H9 (cell line): ENCODE measurements around the gene DDX24. TPM values are rescaled to one million over a fixed set of nuclear protein-coding genes. Genes with fewer than 3 reads are reported as not detected.

Experiments used
- DNase-seq: peaks from one replicate; pipeline ENCODE4 v3.0.0-alpha.2; 2017
- H2AFZ ChIP-seq: one replicate; pipeline ENCODE4 v1.6.1; 2013; ENCODE audit warnings: mild to moderate bottlenecking, low read length, control low read depth, moderate library complexity
- H2AK5ac ChIP-seq: 2 replicates; pipeline ENCODE4 v1.6.1; 2013; ENCODE audit warnings: low read length, control low read depth, mixed read lengths; ENCODE audit not compliant: insufficient read length
- H2BK120ac ChIP-seq: one replicate; pipeline ENCODE4 v1.6.1; 2013; ENCODE audit warnings: low read depth, mild to moderate bottlenecking, low read length, control low read depth, inconsistent platforms; ENCODE audit not compliant: poor library complexity, severe bottlenecking
- H2BK12ac ChIP-seq: 2 replicates; pipeline ENCODE4 v1.6.1; 2013; ENCODE audit warnings: low read length, control low read depth, mixed read lengths, low read depth; ENCODE audit not compliant: insufficient read length
- H2BK15ac ChIP-seq: 2 replicates; pipeline ENCODE4 v1.6.1; 2013; ENCODE audit warnings: low read depth, low read length, control low read depth
- H2BK20ac ChIP-seq: one replicate; pipeline ENCODE4 v1.6.1; 2013; ENCODE audit warnings: low read depth, mild to moderate bottlenecking, low read length, control low read depth, inconsistent platforms; ENCODE audit not compliant: poor library complexity, severe bottlenecking
- H2BK5ac ChIP-seq: 2 replicates; pipeline ENCODE4 v1.6.1; 2013; ENCODE audit warnings: low read length, control low read depth, mixed read lengths; ENCODE audit not compliant: insufficient read length
- H3K14ac ChIP-seq: 2 replicates; pipeline ENCODE4 v1.6.1; 2013; ENCODE audit warnings: low read length, control low read depth; ENCODE audit not compliant: insufficient read depth
- H3K18ac ChIP-seq: 2 replicates; pipeline ENCODE4 v1.6.1; 2013; ENCODE audit warnings: low read depth, mild to moderate bottlenecking, mixed read lengths, low read length, control low read depth; ENCODE audit not compliant: insufficient read length
- H3K23ac ChIP-seq: 2 replicates; pipeline ENCODE4 v1.6.1; 2013; ENCODE audit warnings: low read length, control low read depth, mixed read lengths, low read depth; ENCODE audit not compliant: insufficient read length
- H3K23me2 ChIP-seq: 2 replicates; pipeline ENCODE4 v1.6.1; 2013; ENCODE audit warnings: low read depth, mild to moderate bottlenecking, mixed read lengths, low read length, control low read depth; ENCODE audit not compliant: insufficient read length, poor library complexity, severe bottlenecking
- H3K27ac ChIP-seq: 2 replicates; pipeline ENCODE4 v1.5.1; 2013; ENCODE audit warnings: low read length, control low read depth, mixed read lengths, low read depth; ENCODE audit not compliant: insufficient read length
- H3K27me3 ChIP-seq: 2 replicates; pipeline ENCODE4 v1.6.1; 2013; ENCODE audit warnings: low read length, control low read depth, inconsistent platforms; ENCODE audit not compliant: insufficient read depth
- H3K4ac ChIP-seq: 2 replicates; pipeline ENCODE4 v1.6.1; 2013; ENCODE audit warnings: low read depth, mild to moderate bottlenecking, control low read depth, inconsistent platforms, low read length, moderate library complexity
- H3K4me1 ChIP-seq: 2 replicates; pipeline ENCODE4 v1.6.1; 2013; ENCODE audit warnings: low read length, control low read depth, inconsistent platforms; ENCODE audit not compliant: insufficient read depth
- H3K4me2 ChIP-seq: 2 replicates; pipeline ENCODE4 v1.6.1; 2013; ENCODE audit warnings: low read length, control low read depth, mixed read lengths; ENCODE audit not compliant: insufficient read length, insufficient read depth
- H3K56ac ChIP-seq: 2 replicates; pipeline ENCODE4 v1.6.1; 2013; ENCODE audit warnings: low read depth, mild to moderate bottlenecking, mixed read lengths, low read length, control low read depth; ENCODE audit not compliant: insufficient read length
- H3K79me1 ChIP-seq: 2 replicates; pipeline ENCODE4 v1.6.1; 2013; ENCODE audit warnings: low read depth, mild to moderate bottlenecking, moderate library complexity, low read length, control low read depth, inconsistent platforms; ENCODE audit not compliant: insufficient read depth, poor library complexity, severe bottlenecking
- H3K79me2 ChIP-seq: 2 replicates; pipeline ENCODE4 v1.6.1; 2013; ENCODE audit warnings: low read length, control low read depth, inconsistent platforms; ENCODE audit not compliant: insufficient read depth
- H3K9ac ChIP-seq: 2 replicates; pipeline ENCODE4 v1.6.1; 2013; ENCODE audit warnings: low read length, control low read depth, mixed read lengths; ENCODE audit not compliant: insufficient read length; ENCODE audit errors: extremely low read depth
- H3K9me3 ChIP-seq: one replicate; pipeline ENCODE4 v1.6.1; 2013; ENCODE audit warnings: low read depth, low read length, inconsistent platforms; ENCODE audit not compliant: control insufficient read depth
- H3T11ph ChIP-seq: one replicate; pipeline ENCODE4 v1.6.1; 2013; ENCODE audit warnings: mild to moderate bottlenecking, low read length, control low read depth, inconsistent platforms
- H4K20me1 ChIP-seq: one replicate; pipeline ENCODE4 v1.6.1; 2013; ENCODE audit not compliant: control insufficient read depth, insufficient read length, insufficient read depth
- H4K5ac ChIP-seq: 2 replicates; pipeline ENCODE4 v1.6.1; 2013; ENCODE audit warnings: low read depth, mild to moderate bottlenecking, mixed read lengths, low read length, control low read depth; ENCODE audit not compliant: insufficient read length
- H4K8ac ChIP-seq: replicated peaks from 2 replicates; pipeline ENCODE4 v1.6.1; 2013; ENCODE audit warnings: low read length, control low read depth, mixed read lengths, low read depth; ENCODE audit not compliant: insufficient read length
- H4K91ac ChIP-seq: 2 replicates; pipeline ENCODE4 v1.6.1; 2013; ENCODE audit warnings: low read depth, mild to moderate bottlenecking, moderate library complexity, mixed read lengths, low read length, control low read depth; ENCODE audit not compliant: insufficient read length
- H3K27ac Mint-ChIP-seq, 3 experiments: 2 replicates in 2 of 3; 3 replicates in 1 of 3; pipeline ENCODE4 v1.8.0; 2020 to 2021; ENCODE audit warnings: mixed read lengths in 3 of 3, mild to moderate bottlenecking in 1 of 3, moderate library complexity in 1 of 3
- H3K27me3 Mint-ChIP-seq: 2 replicates; pipeline ENCODE4 v1.8.0; 2021; ENCODE audit warnings: low read depth, mild to moderate bottlenecking, moderate library complexity, mixed read lengths
- H3K36me3 Mint-ChIP-seq, 3 experiments: 2 replicates in 2 of 3; 3 replicates in 1 of 3; pipeline ENCODE4 v1.8.0; 2020 to 2021; ENCODE audit warnings: low read depth in 3 of 3, mixed read lengths in 3 of 3; ENCODE audit not compliant: insufficient read depth in 1 of 3
- H3K4me1 Mint-ChIP-seq, 2 experiments: 2 replicates each; pipeline ENCODE4 v1.8.0; 2020; ENCODE audit warnings: mixed read lengths in 2 of 2
- H3K4me3 Mint-ChIP-seq, 2 experiments: 2 replicates in 1 of 2; 3 replicates in 1 of 2; pipeline ENCODE4 v1.8.0; 2020 to 2021; ENCODE audit warnings: mild to moderate bottlenecking in 2 of 2, mixed read lengths in 2 of 2, moderate library complexity in 1 of 2
- H3K9me3 Mint-ChIP-seq, 2 experiments: 2 replicates in 1 of 2; 3 replicates in 1 of 2; pipeline ENCODE4 v1.8.0; 2020; ENCODE audit warnings: mild to moderate bottlenecking in 2 of 2, mixed read lengths in 2 of 2, moderate library complexity in 1 of 2
- WGBS: extraction: QIAGEN DNeasy Blood & Tissue Kit; methylation state at CpG from one replicate; pipeline ENCODE4 v1.1.7; 2013; ENCODE audit warnings: missing lambda C conversion rate, low lambda C conversion rate, mixed read lengths; ENCODE audit not compliant: insufficient read length; ENCODE audit errors: extremely low coverage; 5-methylcytosine and 5-hydroxymethylcytosine counted together
- total RNA-seq: library from RNA; stranded (reverse); gene quantifications from 2 replicates; pipeline ENCODE4 v1.2.1, GENCODE V29; 2021
- TF ChIP-seq, protein P1 (sequence below): fragments of 200-600 bp; sonication (generic); conservative IDR thresholded peaks from 3 replicates; pipeline ENCODE4 v1.8.0; 2021; ENCODE audit warnings: antibody characterized with exemption, mild to moderate bottlenecking

Gene DDX24
- total RNA-seq, 1 experiment from 2014 or later: 172 TPM

DNA sequence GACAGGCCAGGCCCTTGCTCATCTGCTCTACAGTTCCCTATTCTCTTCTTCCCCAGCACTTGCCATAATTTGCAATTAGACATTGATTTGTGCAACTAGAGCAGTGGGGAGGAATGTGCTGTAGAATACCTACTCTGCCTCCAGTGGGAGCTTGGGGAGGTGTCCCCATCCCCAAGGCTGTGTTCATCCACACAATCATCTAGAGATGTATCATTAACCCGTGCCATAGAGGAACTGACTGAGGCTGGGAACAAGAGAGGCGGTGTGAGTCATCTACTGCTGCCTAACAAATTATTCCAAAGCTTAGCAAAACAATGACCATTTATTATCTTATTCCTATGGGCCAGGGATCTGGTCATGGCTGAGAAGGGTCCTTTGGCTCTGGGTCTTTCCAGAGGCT is 60.0 kb downstream of the DDX24 start:
- no peak overlapping the region for H2BK12ac ChIP-seq
- H3K18ac ChIP-seq: no peak overlapping the region
- H3K56ac ChIP-seq: no peak overlapping the region
- H3K79me2 ChIP-seq: no peaks in the 10 kb centered on the region
- no peak overlapping the region for H3K27ac ChIP-seq
- no peak overlapping the region for H2BK120ac ChIP-seq
- Mint-ChIP-seq H3K9me3 (no peaks in the 10 kb centered on the region; a peak in 1 of 5 replicates), H3K4me3 (no peak overlapping the region; a peak in 1 of 5 replicates), H3K4me1 (peaks cover 25 to 50% of the 10 kb centered on the region in 2 experiments), H3K27me3 (peaks cover 12% of the 10 kb centered on the region), H3K36me3 (no peaks in the 10 kb centered on the region), H3K27ac (no peak overlapping the region)
- H4K5ac ChIP-seq: no peak overlapping the region
- H3K14ac ChIP-seq: no peak overlapping the region
- H3K4ac ChIP-seq: no peak overlapping the region
- H3K9ac ChIP-seq: no peak overlapping the region
- no peak overlapping the region for H3T11ph ChIP-seq
- H2BK5ac ChIP-seq: no peak overlapping the region
- no peaks in the 10 kb centered on the region for H3K23me2 ChIP-seq
- WGBS: no CpG with 5 or more reads among the region's 2 CpGs
- no peaks in the 10 kb centered on the region for H3K27me3 ChIP-seq
- H2AK5ac ChIP-seq: no peak overlapping the region
- H4K91ac ChIP-seq: no peak overlapping the region
- no peaks in the 10 kb centered on the region for H4K20me1 ChIP-seq
- TF ChIP-seq, protein P1, sequence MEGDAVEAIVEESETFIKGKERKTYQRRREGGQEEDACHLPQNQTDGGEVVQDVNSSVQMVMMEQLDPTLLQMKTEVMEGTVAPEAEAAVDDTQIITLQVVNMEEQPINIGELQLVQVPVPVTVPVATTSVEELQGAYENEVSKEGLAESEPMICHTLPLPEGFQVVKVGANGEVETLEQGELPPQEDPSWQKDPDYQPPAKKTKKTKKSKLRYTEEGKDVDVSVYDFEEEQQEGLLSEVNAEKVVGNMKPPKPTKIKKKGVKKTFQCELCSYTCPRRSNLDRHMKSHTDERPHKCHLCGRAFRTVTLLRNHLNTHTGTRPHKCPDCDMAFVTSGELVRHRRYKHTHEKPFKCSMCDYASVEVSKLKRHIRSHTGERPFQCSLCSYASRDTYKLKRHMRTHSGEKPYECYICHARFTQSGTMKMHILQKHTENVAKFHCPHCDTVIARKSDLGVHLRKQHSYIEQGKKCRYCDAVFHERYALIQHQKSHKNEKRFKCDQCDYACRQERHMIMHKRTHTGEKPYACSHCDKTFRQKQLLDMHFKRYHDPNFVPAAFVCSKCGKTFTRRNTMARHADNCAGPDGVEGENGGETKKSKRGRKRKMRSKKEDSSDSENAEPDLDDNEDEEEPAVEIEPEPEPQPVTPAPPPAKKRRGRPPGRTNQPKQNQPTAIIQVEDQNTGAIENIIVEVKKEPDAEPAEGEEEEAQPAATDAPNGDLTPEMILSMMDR: no peak
- H2BK15ac ChIP-seq: no peak overlapping the region
- no peak overlapping the region for H3K4me2 ChIP-seq
- H2AFZ ChIP-seq: no peak overlapping the region
- no peaks in the 10 kb centered on the region for H3K79me1 ChIP-seq
- no peaks in the 10 kb centered on the region for H3K9me3 ChIP-seq
- H2BK20ac ChIP-seq: no peak overlapping the region
- no peak overlapping the region for H4K8ac ChIP-seq
- no peaks in the 10 kb centered on the region; the same call in 1 of the 2 replicates for H3K4me1 ChIP-seq
- no peak for DNase-seq
- no peak overlapping the region for H3K23ac ChIP-seq
